OCI-LY3 (cell line): ENCODE measurements around the gene ETAA1.

ENCODE experiments used
- H2AFZ ChIP-seq: fragments of 200-600, 300-600 bp; shearing (Covaris generic); 2 replicates; pipeline ENCODE4 v1.6.0; 2014; ENCODE audit warnings: antibody characterized with exemption, low read depth, low read length
- H3K27ac ChIP-seq: fragments of 200-600, 300-600 bp; sonication (generic); 2 replicates; pipeline ENCODE4 v1.5.1; 2014; ENCODE audit warnings: mild to moderate bottlenecking, low read length, moderate library complexity, mixed read lengths
- H3K27me3 ChIP-seq: fragments of 200-600, 300-600 bp; sonication (generic); 2 replicates; pipeline ENCODE4 v1.6.1; 2014; ENCODE audit warnings: low read depth, low read length, mixed read lengths
- H3K36me3 ChIP-seq: fragments of 200-600, 300-600 bp; sonication (generic); replicated peaks from 2 replicates; pipeline ENCODE3; 2014; ENCODE audit warnings: low read depth, low read length, mixed read lengths
- H3K4me1 ChIP-seq: fragments of 300-600, 200-600 bp; sonication (generic); 2 replicates; pipeline ENCODE4 v1.6.1; 2014; ENCODE audit warnings: low read length, mixed read lengths
- H3K4me2 ChIP-seq: fragments of 200-600, 300-600 bp; sonication (generic); 2 replicates; pipeline ENCODE4 v1.6.1; 2014; ENCODE audit warnings: low read length, mixed read lengths
- H3K4me3 ChIP-seq: fragments of 300-600, 200-600 bp; sonication (generic); 2 replicates; pipeline ENCODE4 v1.5.1; 2014; ENCODE audit warnings: antibody characterized with exemption, mild to moderate bottlenecking, low read length, moderate library complexity
- H3K79me2 ChIP-seq: fragments of 300-600, 200-600 bp; shearing (Covaris generic); 2 replicates; pipeline ENCODE4 v1.6.1; 2014; ENCODE audit warnings: mild to moderate bottlenecking, low read length, mixed read lengths
- H3K9ac ChIP-seq: fragments of 300-600, 200-600 bp; shearing (Covaris generic); 2 replicates; pipeline ENCODE4 v1.6.0; 2014; ENCODE audit warnings: mild to moderate bottlenecking, low read length, moderate library complexity
- H3K9me3 ChIP-seq: fragments of 200-600, 300-600 bp; shearing (Covaris generic); 2 replicates; pipeline ENCODE4 v1.6.1; 2014; ENCODE audit warnings: low read length, mixed read lengths; ENCODE audit not compliant: insufficient read depth
- H4K20me1 ChIP-seq: fragments of 200-600, 300-600 bp; sonication (generic); 2 replicates; pipeline ENCODE4 v1.6.1; 2016; ENCODE audit warnings: low read length, mixed read lengths; ENCODE audit not compliant: insufficient read depth
- EZH2phosphoT487 ChIP-seq: fragments of 200-600 bp; shearing (Covaris generic); IDR thresholded peaks from 2 replicates; pipeline ENCODE4 v1.6.1; 2018; ENCODE audit warnings: antibody characterized with exemption, mixed run types, low read depth
- TF ChIP-seq, protein P1 (sequence below): fragments of 200-600, 300-600 bp; sonication (generic); IDR thresholded peaks from 2 replicates; pipeline ENCODE4 v1.5.1; 2014; ENCODE audit warnings: antibody characterized with exemption, low read length, low read depth

Gene ETAA1

DNA sequence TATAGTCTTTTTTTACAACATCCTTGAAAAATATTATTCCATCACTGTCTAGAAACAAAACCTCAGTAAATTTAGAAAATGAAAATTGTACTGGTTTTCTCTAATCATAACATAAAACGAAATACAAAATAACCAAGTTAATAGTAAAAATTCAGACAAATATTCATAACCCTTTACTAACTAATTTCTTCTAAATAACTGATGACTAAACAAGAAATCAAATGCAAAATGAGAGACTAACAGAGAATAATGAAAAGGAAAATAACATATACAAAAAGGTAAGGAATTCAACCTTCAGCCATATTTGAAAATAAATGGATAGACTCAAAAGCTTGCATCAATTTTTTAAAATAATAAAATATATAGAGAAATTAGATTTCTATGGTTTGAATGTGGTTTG lies 18.6 kb upstream of the ETAA1 start:
- Histone ChIP-seq H2AFZ (no peak overlapping the region), H3K27ac (no peak overlapping the region), H3K27me3 (no peaks in the 10 kb centered on the region), H3K4me2 (no peak overlapping the region), H3K4me1 (no peaks in the 10 kb centered on the region), H3K4me3 (no peak overlapping the region), H3K9me3 (no peaks in the 10 kb centered on the region), H4K20me1 (no peaks in the 10 kb centered on the region), H3K36me3 (no peaks in the 10 kb centered on the region), H3K79me2 (no peaks in the 10 kb centered on the region), H3K9ac (no peak overlapping the region)
- no peak for TF ChIP-seq EZH2phosphoT487
- TF ChIP-seq, protein P1, sequence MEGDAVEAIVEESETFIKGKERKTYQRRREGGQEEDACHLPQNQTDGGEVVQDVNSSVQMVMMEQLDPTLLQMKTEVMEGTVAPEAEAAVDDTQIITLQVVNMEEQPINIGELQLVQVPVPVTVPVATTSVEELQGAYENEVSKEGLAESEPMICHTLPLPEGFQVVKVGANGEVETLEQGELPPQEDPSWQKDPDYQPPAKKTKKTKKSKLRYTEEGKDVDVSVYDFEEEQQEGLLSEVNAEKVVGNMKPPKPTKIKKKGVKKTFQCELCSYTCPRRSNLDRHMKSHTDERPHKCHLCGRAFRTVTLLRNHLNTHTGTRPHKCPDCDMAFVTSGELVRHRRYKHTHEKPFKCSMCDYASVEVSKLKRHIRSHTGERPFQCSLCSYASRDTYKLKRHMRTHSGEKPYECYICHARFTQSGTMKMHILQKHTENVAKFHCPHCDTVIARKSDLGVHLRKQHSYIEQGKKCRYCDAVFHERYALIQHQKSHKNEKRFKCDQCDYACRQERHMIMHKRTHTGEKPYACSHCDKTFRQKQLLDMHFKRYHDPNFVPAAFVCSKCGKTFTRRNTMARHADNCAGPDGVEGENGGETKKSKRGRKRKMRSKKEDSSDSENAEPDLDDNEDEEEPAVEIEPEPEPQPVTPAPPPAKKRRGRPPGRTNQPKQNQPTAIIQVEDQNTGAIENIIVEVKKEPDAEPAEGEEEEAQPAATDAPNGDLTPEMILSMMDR: no peak

DNA sequence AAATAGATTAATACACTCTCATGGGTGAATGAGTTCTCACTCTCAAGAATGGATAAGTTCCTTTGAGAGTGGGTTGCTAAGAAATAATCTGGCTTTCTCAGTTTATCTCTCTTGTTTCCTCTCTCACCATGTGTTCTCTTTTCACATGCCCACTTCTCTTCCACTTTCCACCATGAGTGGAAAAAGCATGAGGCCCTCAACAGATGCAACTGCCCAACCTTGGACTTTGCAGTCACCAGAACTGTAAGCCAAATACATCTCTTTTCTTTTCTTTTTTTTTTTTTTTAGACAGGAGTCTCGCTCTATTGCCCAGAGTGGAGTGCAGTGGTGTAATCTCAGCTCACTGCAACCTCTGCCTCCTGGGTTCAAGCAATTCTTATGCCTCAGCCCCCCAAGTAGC lies 18.1 kb upstream of the ETAA1 start:
- Histone ChIP-seq H3K79me2 (no peaks in the 10 kb centered on the region), H4K20me1 (no peaks in the 10 kb centered on the region), H3K4me1 (no peaks in the 10 kb centered on the region), H3K4me2 (no peak overlapping the region), H3K4me3 (no peak overlapping the region), H3K9me3 (no peaks in the 10 kb centered on the region), H3K27ac (no peak overlapping the region), H2AFZ (no peak overlapping the region), H3K27me3 (no peaks in the 10 kb centered on the region), H3K36me3 (no peaks in the 10 kb centered on the region), H3K9ac (no peak overlapping the region)
- TF ChIP-seq, protein P1: no peak
- TF ChIP-seq EZH2phosphoT487: no peak

DNA sequence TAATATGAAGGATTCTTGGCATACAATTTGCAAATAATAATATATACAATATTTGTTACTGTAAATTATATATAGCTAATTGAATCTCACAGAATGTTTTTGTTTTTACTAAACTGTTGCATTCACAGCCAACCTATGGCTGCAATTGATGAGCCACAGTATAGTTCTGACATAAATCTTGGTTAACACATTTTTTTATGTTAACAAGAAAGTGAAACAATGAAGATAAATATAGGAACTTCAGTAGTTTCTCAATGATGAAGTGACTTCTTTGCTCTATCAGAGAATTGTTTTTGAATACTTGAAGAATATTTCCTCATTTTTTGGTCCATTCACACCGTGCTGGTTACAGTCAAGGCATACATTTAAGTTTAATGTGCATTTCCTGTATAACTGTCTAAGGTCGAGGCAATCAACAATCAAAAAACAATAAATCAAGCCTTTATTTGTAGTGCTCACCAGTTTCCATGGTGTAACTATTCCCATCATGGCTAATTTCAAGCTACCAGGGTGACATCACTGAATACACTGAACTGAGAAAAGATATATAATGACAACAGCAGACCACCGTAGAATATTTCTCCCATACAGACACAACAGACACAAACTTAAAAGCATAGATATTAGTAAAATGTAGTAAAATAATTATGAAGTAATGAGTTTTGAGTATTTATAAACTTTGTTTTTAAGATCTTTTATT lies 12.9 kb upstream of the ETAA1 start:
- no peak overlapping the region for H3K4me2 ChIP-seq
- no peaks in the 10 kb centered on the region for H3K36me3 ChIP-seq
- no peak overlapping the region for H3K27ac ChIP-seq
- no peaks in the 10 kb centered on the region for H3K9me3 ChIP-seq
- no peaks in the 10 kb centered on the region for H4K20me1 ChIP-seq
- H2AFZ ChIP-seq: no peak overlapping the region
- no peaks in the 10 kb centered on the region for H3K79me2 ChIP-seq
- H3K27me3 ChIP-seq: no peaks in the 10 kb centered on the region
- TF ChIP-seq, protein P1: no peak
- no peak for TF ChIP-seq EZH2phosphoT487
- H3K9ac ChIP-seq: no peak overlapping the region
- no peak overlapping the region for H3K4me3 ChIP-seq
- H3K4me1 ChIP-seq: no peaks in the 10 kb centered on the region

DNA sequence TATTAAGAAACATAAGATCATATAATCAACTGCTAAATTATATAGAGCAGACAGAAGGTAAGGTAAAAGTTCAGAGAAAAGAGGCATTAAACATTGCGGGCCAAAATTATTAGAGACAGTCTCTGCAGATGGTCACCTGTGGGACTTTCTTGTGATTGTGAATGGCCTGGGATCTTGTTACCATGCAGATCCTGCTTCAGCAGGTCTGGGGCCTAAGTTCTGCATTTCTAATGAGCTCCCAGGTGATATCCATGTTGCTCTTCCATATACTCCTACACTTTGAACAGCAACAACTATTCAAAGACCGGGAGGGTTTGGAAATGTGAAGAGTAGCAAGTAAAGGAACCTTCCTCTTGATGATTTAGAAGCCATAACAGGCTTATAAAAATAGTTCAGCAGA lies 8.5 kb upstream of the ETAA1 start:
- H3K79me2 ChIP-seq: no peaks in the 10 kb centered on the region
- no peaks in the 10 kb centered on the region for H4K20me1 ChIP-seq
- no peak overlapping the region for H3K27ac ChIP-seq
- no peaks in the 10 kb centered on the region for H3K27me3 ChIP-seq
- no peaks in the 10 kb centered on the region for H3K36me3 ChIP-seq
- no peak overlapping the region for H3K4me3 ChIP-seq
- no peak overlapping the region for H2AFZ ChIP-seq
- TF ChIP-seq EZH2phosphoT487: no peak
- TF ChIP-seq, protein P1: no peak
- H3K4me1 ChIP-seq: no peaks in the 10 kb centered on the region
- no peak overlapping the region for H3K9ac ChIP-seq
- H3K9me3 ChIP-seq: no peaks in the 10 kb centered on the region
- H3K4me2 ChIP-seq: no peak overlapping the region
